ENCODE results near the gene CTF1.

CTF1 gene

DNA sequence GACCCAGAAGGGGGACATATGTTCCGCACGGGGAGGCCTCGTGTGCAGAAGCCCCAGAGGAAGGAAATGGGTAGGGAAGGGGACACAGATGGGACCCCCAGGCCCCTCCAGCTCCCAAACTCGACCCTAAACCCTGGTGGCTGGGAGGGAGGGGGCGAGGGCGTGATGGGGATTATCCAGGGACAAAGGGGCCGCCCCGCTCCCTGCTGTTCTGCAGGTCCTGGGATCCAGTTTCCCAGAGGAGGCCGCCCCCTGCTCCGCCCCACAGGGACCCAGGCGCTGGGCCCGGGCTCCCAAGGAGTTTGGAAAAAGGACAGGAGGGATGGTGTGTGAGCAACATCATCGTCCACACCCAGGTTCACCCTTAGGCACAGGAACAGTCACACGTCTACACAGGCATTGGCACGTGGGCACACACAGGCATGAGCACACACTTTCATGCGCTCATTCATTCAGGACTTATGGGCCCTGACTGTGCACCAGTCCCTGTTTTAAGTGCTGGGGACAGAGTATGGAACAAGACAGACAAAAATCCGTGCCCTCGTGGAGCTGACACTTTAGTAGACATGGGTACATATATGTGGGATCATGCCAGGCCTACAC lies 14.1 kb downstream of the CTF1 start:
- DNase-seq = no peak

DNA sequence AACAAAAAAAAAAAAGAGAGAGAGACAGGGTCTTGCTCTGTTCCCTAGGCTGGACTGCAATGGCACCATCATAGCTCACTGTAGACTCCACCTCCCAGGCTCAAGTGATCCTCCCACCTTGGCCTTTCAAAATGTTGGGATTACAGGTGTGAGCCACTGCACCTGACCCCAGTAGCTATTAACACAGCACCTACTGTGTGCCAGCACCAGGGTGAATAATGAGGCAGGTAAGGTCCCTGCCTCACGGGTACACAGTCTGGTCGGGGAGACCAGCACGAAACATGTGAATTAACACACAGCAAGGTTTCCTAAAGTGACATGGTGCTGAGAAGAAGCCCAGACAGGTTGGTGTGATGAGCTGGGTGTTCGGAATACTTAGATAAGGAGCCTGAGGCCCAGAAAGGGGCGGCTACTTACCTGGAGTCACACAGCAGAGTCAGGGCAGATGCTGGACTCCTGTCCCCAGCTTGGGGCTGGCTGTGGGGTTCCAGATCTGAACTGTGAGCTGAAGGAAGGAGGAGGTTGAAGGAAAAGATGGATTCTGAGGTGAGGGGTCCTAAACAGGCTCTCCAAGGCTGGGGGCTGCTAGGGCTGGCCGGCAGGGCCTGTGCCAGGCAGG lies 16.5 kb downstream of the CTF1 start:
- DNase-seq = no peak

DNA sequence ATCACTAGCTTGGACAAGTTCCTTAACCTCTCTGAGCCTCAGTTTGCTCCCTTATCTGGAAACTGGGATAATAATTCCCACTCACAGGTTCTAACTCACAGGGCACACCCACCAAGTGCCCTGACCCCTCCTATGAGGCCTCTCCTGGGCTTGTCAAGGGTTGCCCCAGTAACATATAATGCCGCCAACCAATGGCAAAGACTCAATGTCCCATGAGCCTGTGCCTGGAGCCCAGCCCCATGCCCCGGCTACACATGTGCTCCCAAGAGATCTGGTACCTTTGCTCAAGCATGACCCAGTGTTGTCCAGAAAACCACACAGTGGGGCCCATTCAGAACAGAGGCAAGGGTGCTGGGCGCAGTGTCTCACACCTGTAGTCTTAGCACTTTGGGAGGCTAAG lies 18.4 kb downstream of the CTF1 start:
- DNase-seq = no peak

DNA sequence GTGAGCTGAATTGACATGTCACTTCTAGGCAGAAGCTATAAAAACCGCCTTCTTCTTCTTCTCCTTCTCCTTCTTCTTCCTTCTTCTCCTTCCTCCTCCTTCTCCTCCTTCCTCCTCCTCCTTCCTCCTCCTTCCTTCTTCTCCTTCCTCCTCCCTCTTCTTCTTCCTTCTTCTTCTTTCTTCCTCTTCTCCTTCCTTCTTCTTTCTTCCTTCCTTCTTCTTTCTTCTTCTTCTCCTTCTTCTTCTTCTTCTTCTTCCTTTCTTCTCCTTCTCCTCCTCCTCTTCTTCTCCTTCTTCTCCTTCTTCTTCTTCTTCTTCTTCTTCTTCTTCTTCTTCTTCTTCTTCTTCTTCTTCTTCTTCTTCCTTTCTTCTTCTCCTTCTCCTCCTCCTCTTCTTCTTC lies 22.2 kb downstream of the CTF1 start:
- DNase-seq = no peak

DNA sequence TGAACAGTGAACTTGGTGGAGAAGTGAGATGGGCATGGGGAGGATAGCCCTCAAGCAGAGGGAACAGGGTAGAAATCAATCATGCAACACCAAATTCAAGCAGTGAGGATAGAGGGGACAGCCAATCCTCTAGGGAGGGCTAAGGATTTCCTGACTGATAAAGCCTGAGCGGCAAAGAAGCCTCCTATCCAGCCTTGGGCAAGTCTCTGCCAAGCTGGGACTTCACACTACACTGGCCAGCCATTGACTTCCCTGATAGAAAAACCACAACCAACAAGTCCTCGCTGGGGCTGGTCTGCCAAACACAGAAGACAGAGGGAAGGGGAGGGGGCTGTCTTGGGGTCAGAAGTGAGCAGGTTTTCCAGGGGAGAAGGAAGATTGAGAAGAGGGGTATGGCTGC lies 24.5 kb downstream of the CTF1 start:
- no peak for DNase-seq

DNA sequence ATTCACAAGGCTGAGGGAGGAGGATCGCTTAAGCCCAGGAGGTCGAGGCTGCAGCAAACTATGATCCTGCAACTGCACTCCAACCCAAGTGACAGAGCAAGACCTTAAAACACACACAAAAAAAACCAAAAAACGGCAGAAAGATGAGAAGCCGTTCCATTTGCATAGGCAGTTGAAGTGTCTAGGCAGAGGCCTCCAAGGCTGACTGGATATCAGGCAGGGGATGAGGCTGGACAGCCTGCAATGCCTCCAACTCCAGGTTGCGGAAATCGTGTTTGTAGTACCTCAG lies 25.0 kb downstream of the CTF1 start:
- no peak for DNase-seq

DNA sequence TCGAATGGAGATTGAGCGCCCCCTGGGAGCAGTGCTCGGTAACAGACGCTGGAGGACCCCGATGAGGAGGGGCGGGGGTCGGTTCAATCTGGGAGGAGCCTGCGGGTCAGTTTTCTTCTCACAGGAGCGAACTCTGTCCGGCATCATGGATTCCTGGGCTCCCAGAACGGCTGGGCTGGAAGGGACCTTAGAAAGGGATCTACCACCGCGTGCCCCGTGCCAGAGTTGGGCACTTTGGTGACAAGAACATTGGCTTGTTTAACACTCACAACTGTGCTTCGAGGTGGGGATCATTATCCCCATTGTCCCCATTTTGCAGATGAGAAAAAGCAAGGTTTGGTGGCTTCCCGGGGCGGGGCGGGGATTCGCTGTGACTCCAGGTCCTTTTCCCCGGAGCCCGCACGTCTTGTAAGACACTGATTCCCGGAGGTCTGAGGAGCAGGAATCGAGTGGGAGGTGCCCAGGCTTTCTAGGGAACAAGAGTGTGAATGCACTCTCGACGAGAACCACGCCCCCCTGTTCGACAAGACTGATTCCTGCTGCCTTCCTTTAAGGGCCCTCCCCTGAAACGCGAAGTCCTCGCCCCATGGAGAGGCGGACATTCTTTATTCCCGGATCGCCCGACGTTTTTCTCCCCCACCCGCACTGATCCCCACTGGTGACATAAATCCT lies 25.5 kb downstream of the CTF1 start:
- DNase-seq = peak; percentile 79 to 83

DNA sequence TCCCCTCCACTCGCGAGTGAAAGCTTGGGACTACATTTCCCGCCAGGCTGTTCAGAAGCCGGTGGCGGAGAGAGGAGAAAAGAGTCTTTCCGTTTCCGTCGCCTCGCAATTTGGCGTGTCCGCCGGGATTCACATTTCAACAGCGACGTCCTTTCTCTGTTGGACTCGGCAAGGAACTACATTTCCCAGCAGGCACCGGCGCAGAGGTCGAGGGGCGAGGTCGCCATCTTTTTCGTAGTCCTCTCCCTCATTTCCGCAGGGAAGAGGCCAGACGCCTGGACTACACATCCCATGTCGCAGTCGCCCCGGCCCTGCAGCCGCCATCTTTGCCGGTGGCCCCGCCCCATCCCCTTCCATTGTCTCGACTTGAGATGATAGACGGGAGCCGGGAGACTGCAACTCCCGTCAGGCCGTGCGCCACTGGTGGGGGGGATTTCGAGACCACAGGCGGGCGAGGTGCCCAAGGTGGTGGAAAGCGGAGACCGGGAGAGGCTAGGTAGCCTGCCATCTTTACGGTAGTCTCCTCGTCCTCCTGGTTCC lies 26.1 kb downstream of the CTF1 start:
- peak; percentile 96 to 97 for DNase-seq

DNA sequence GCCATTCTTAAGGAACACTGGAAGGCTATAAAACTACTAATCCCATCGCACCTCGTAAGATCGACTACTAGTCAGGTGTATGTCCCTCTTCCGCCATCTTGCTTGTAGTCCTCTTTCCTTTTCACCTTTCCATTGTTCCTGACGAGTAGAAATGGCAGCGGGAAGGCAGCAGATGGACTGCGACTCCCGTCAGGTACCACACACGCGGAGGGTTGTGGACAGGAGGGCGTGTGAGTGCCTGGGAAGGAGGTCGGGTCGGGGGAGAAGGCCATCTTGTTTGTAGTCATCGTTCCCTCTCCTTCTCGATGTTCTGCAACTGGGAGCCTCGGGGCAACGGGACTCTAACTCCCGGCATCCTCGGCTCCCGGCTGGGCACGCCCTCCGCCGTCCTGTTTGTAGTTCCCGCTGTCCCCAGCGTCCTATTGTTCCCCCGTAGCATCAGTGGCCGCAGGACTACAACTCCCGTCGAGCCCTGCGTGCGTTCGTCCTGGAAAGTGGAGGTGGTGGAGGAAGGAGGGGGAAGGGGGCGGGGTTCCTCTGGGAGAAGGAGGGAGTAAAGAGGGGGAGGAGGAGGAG lies 26.6 kb downstream of the CTF1 start:
- DNase-seq = peak; percentile 98

DNA sequence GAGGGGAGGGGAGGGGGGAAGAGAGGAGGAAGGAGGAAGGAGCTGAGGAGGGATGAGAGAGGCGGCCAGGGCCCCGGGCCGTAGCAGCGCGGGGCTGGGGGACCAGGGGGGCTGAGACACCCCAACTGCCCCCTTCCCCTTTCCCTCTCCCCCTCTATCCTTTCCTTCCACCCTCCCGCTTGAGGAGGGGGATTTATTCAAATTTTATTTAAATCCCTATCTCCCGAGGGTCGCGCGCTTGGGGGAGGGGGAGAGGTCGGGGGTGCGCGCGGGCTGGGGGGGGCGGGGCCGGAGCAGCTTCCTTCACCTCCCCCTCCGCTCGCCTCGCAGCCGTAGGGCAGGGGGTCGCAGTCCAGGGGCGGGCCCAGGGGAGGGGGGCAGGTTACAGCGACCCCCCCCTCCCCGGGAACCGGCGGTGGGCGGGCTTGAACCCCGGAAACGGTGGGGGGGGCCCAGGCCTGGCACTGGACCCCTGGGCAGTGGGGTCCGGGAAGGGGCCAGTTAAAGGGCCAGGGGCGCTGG lies 27.2 kb downstream of the CTF1 start, which contains the start of gene FBXL19:
Gene FBXL19, plus strand, starts transcription at position 19 of the 522 bp plus-strand sequence. CDS start 2,183 bp downstream, outside the sequence.
- DNase-seq = no peak

DNA sequence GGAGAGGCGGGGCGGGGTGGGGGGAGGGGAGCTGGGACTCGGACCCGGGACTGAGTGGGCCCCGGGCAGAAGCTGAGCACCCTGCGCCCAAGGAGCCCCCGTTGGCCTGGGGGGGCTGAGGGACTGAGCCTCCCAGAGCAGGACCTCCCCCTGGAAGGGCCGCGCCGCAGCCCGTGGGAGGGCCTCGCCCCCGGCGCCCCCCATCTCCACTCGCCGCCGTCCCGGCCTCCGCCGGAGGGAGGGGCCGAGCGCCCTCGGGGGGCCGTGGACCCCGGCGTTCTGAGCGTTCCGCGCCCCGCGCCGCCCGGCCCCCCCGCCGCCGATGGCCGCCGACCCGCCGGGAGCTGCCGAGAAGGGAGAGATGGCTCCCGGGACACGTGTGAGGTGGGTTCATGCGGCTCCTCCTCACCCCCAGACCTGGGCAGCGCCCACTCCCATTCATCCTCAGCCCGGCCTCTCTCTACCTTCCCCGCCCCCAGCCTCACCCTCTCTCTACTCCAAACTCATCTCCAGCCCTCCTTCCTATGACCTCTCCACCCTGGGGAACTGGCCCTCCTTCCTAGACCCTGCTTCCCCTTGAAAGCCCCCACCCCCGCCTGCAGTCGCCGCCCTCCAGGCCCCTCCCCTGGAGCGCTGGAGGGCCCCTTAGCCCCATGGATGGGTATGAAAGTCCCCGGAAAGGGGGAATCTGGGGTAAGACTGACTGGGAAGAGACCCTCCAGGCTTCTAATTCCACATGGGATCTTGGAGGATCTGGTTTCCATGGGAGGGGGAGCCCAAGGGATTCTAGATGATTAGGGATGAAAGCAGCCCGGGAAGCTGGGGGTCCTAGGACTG lies 27.9 kb downstream of the CTF1 start:
- no peak for DNase-seq

DNA sequence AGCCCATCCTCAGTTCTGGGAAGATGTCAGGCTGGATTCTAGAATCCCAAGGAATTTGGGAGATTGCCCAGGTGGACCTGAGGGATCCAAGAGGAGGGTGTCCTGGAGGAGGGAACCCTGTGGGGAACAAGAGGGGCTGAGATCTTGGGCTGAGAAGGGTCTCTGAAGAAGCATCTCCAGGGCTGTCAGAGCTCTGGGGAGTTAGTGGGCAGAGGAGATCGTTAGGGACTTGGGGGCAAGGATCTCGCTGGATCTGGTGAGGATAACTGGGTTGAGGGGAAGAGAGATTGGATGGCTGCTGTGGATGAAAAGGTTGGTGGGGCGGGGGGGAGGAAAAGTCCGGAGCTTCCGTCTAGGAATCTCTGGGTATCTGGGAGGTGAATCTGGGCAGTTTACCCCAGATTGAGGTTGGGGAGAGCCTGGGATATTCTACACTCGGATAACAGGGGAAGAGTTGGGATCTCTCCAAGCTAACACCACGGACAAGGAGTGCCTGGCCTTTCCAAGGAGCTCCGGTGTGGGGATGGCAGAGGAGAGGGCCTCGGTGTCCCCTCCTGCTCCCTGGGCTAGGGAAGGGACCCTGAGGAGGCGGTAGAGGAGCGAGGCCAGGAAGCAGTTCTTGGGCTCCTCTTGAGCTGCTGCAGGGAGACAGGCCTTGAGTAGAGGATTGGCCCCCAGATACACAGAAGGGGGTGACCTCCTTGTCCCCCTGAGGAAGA lies 28.7 kb downstream of the CTF1 start:
- no peak for DNase-seq

DNA sequence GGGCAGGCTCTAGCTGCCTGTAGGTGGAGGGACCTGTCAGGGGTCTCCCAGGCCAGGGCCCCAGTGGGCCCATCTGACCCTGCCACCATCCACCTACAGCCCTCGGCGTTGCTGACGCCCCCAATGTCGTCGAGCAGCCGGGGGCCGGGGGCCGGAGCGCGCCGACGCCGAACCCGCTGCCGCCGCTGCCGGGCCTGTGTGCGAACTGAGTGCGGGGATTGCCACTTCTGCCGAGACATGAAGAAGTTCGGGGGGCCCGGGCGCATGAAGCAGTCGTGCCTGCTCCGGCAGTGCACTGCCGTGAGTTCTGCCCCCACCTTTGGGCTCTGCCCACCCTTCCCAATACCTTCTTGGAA lies 29.2 kb downstream of the CTF1 start:
- DNase-seq = no peak

DNA sequence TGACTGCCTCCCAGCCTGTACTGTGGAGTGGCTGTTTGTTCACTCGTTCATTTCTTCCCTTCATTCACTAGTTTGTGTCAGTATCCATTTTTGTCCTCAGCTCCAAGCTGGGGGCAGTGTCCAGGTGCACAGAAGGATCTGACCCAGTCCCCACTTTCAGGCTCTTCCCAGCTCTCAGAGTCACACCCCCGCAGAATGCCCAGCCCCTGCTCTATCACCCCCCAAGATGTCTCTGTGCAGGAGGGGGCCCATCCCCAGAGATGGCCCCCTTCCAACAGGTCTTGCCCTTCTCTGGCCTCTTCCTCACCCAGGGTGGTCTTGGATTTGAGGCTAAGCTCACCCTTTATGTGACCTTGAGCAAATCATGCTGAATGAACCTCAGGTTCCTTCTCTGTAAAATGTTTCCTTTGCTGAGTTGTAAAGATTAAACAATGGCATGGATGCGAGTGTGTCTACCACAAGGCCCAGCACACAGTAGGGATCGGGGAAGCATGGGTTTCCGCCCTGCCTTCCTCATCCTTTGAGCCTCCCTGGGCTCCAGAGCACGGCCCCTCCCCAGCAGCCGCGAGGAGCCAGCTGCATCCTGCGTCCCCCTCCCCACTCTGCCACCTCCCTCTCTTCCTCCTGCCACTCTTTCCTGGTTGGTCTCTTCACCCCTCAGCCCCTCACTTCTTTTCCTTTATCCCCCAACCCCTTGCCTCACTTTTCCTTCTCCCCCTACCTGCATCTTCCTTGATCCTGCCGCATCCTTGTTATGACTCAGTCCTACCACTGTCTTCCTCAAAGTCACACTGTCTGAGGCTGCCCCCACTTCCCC lies 29.8 kb downstream of the CTF1 start:
- DNase-seq = no peak

DNA sequence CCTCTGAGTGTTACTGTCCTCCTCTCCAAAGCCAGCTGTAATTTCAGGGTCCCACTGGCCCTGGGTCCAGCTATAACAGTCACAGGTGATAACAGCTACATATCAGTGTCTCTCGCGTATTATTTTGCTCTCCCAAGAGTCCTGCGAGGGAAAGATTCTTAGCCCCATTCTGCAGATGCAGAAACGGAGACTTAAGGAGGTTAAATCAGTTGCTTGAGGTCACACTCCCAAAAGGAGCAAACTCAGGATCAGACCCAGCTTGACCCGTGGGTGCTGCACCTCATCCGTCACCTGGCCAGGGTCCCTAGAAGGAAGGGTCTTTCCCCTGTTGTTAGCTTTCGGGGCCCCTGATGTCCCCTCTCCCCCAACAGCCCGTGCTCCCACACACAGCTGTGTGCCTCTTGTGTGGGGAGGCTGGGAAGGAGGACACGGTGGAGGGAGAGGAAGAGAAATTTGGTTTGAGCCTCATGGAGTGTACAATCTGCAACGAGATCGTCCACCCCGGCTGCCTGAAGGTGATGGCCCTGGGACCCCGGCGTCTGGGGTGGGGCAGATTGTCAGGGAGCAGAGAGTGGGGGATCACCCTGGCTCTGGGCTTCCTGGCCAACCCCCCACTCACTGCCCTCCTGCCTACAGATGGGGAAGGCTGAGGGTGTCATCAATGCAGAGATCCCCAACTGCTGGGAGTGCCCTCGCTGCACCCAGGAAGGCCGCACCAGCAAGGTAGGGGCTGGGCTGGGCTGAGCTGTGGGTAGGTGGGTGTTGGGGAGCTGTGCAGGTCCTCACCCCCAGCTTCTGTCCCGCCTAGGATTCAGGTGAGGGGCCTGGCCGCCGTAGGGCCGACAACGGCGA lies 30.7 kb downstream of the CTF1 start:
- DNase-seq = no peak

DNA sequence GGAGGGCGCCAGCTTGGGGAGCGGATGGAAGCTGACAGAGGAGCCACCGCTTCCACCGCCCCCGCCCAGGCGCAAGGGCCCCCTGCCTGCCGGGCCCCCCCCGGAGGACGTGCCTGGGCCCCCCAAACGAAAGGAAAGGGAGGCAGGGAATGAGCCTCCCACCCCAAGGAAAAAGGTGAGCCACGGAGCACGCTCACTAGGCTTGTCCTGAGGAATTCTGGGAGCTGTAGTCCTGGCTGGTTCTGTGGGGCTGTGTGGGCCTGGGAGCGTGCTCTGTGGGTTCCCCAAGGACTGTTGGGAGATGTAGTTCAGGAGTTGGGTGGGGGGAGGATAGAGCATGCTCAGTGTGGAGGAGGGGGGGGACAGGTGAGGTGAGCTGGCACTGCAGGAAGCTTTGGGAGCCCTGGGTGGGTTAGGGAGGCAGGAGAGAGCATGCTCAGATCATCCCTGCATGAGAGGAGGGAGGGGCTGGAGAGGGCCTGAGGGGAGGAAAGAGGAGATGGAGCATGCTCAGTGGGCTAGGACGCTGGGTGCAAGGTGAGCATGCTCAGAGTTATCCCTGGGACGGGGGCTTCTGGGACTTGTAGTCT lies 31.5 kb downstream of the CTF1 start:
- DNase-seq = peak in 1 of 2 experiments; percentile 19

DNA sequence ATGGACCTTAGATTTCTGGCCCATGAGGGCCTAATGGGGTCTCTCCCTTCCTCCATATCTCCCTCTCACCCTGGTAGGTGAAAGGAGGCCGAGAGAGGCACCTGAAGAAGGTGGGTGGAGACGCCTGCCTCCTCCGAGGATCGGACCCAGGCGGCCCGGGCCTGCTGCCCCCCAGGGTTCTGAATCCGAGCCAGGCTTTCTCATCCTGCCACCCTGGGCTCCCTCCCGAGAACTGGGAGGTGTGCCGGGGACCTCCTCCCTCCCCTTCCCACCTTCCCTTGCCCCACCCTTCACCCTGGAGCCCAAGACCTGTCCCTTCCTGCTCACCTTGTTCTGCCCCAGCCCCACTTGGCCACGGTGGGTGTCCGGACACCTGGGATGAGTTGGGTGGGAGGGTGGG lies 32.0 kb downstream of the CTF1 start:
- no peak for DNase-seq

DNA sequence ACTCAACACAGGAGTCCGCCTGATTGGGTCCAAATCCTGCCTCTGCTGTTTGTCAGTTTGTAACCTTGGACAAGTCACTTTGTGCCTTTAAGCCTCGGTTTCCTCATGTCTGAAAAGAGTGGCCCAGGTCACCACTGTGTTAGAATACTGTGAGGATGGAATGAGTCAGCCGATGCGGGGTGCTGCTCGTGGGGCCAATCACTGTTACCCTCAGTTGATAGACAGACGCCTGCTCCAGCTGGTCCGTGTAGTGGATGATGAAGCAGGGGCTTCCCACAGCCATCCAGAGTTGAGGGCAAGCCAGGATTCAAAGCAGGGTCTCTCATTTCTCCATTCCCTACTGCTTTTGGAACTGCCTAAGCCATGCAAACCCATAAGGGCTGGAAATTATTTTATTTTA lies 32.8 kb downstream of the CTF1 start:
- DNase-seq = no peak

DNA sequence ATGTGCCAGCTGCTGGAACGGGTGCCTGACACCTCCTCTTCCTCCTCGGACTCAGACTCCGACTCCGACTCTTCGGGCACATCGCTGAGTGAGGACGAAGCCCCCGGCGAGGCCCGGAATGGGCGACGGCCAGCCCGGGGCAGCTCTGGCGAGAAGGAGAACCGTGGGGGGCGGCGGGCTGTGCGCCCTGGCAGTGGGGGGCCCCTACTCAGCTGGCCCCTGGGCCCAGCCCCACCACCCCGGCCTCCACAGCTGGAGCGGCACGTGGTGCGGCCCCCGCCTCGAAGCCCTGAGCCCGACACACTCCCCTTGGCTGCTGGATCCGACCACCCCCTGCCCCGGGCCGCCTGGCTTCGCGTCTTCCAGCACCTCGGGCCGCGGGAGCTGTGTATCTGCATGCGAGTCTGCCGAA lies 33.8 kb downstream of the CTF1 start:
- no peak for DNase-seq

DNA sequence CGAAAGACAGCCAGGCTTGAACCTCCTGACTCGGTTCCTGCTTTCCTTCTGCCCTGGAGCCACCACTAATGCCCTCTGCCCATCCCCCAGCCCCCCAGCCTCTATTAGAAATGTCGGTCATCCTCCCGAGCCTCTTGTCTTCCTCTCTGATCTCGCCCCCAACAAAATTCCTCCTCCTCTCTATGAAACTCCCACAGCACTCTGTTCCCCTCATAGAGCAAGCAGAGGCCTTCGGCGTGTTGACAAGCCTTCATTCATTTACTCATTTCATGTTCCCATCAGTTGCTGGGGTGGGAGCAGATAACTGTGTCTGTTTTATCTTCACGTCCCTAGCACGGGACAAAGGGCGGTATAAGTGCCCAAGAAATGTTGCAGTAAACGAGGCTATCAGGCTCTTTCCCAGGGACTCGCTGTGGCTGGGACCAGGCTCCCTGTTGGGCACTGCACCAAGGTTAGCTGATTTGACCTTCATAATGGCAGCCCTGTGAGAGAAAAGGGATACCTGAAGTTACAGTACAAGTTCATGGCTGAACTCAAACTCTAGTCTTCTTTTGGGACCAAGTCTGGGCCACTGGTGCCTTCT lies 34.7 kb downstream of the CTF1 start:
- DNase-seq = no peak
